ENCODE results near the gene ABO.
"Not testable (repeated sequence)": the region's sequence is repeated elsewhere in the genome, so short reads cannot be mapped to it uniquely, and the experiment has no call there.

The ABO gene

DNA sequence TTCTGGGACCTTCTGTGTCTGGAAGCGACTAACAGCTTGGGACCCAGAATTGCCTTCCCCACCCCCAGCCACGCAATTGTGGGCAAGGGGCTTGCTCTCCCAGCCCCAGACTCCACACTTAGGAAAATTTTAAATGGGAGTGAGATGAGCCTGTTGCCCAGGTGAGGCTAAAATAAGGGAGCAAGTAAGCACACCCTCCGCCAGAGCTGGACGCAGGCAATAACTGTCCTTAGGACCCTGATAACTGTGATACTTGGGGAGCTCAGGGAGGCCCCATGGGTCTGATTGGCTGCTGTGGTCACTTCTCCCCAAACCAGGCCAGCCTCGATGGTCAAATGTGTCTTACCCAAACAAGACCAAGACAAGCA lies 13.3 kb downstream of the ABO start:
- DNase-seq: no peak

DNA sequence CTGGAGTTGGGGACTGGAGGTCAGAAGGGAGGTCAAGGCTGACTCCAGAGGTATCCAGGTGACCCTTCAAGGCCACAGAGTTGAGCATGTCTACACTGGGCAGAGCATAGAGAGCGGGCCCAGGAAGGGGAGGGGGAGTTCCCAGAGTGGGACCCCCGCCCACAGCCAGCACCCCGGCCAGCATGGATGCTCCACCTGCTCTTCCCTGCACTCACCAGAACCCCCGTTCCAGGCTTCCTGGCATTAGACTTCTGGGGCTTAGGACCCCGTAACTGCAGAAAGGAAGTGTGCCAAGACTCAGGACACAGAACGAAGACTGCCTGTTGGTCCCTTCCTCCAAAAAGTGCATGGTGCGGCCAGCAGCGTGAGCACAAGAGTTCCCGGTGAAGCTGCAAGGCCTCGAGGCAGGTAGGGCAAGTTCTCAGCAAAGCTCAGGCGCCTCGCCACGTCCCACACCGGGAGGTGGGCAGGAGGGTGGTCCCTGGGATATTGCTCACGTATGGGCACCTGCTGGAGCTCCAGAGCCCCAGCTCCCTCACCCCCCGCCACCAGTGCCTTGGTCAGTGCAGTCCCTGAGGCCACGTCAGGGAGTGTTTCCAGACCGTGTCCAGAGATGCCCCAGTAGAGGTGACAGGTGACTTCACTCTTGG lies 13.8 kb downstream of the ABO start:
- no peak for DNase-seq

DNA sequence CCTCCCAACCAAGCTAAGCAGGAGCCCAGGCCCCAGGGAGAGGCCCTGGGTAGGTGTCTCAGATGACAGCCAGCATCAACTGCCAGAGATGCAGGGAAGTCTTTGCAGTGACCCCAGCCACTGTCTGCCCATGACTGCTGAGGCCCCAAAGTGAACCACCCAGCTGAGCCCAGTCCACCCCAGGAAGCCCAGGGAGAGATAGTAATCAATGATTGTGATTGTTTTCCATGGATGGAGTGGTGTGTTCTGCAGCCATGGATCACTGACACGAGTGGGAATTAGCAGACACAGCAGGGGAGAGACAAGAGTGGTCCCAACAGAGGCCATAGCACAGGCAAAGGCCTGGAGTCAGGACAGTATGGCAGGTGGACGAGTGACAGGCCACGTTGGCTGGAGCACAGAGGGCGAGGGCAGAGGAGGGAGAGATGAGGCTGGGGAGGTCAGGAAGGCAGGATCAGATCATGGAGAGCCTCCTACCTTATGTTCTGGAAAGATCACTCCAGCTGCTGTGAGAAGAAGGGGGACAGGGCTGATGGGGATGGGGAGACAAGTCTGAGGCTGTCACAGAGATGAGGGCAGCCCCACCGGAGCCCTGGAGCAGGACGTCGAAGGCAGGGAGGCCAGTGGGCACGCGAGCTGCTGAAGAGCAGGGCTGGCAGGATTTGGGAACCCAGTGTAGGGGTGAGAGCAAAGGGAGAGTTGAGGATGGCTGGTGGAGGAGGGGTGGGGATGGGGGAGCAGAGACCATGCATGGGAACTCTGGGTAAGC lies 14.5 kb downstream of the ABO start:
- no peak for DNase-seq

DNA sequence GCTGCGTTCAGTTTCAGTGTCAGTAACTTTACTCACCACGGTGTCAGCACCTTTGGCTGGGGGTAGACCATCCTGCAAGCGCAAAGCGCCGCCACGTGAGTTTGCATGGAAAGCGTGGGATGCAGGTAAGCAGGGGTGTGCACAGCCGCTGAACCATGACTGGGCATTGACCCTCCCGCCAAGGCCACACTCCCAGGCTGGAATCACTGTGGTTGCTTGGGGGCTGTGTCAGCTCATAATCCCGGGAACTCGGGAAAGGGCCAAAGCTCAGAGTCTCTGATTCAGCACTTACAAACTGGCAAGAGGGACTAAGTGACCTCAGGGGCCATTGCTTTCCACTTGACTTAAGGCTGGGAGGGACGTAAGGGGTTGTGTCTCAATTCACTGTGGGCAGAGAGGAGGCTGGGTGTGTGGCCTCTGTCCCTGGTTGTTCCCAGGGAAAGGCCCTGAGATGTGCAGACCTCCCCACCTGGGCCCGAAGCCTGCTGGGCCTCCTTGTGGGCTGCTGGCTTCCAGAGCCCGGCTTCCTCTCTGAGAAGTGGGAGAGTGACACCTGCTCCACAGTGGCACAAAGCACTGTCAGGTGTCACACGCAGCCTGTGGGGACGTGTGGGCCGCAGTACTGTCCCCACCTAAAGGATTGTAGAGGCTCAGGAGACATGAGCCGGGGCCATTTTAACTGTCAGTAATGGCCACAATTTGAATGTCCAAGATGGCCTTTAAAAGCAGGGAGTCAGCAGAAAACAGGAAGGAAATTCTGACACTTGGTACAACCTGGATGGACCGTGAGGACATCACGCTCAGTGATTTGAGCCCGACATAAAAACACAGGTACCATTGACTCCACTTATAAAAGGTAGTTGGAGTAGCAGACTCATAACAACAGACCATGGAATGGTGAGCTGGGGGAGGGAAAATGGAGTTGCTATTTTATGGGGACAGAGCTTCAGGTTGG lies 16.7 kb downstream of the ABO start:
- no peak for DNase-seq

DNA sequence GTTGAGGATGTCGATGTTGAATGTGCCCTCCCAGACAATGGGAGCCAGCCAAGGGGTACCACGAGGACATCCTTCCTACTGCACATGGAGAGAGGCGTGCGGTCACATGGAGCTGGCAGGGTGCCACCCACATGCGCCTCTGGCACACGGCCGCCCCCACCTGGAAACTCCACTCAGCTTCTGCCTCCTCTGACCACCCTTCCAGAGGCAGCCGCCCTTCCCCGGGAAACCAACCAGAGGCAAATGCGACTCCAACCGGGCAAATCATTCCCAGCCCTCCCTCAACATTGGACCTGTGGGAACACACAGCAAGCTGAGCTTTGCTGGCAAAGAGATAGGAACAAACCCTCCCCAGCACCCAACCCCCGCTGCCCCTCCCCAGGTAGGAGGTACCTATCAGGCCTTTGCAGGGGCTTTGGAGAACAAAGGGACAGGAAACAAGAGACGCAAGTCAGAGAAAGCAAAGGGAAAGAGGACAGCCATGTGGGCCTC lies 17.5 kb downstream of the ABO start:
- no peak for DNase-seq

DNA sequence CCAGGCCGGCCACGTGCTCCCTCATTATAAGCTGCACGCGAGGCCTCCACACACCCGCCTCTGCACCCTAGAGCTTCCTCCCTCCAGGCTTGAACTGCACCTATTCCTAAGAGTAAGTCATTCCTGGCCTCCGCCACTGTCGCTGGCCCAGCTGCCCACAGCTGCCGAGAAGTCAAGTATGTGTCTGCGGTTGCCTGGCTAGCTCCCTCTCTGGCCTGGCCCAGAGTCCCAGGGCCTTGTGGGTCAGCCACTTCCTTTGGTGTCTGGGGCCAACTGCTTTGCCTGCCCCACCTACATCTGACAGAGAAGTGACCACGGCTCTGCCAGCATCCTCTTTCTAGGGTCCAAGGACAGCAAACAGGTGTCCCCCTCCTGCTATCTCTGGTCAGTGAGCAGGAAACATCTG lies 18.3 kb downstream of the ABO start:
- DNase-seq: no peak

DNA sequence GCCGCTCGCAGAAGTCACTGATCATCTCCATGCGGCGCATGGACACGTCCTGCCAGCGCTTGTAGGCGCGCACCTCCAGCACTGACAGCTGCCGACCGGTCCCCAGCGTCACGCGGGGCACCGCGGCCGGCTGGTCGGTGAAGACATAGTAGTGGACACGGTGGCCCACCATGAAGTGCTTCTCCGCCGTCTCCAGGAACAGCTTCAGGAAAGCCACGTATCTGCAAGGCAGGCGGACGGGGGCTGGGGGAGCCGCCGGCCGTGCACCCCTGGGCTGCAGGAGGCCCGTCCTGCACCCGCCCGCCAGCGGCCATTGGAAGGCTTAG lies 18.9 kb downstream of the ABO start:
- no peak for DNase-seq

DNA sequence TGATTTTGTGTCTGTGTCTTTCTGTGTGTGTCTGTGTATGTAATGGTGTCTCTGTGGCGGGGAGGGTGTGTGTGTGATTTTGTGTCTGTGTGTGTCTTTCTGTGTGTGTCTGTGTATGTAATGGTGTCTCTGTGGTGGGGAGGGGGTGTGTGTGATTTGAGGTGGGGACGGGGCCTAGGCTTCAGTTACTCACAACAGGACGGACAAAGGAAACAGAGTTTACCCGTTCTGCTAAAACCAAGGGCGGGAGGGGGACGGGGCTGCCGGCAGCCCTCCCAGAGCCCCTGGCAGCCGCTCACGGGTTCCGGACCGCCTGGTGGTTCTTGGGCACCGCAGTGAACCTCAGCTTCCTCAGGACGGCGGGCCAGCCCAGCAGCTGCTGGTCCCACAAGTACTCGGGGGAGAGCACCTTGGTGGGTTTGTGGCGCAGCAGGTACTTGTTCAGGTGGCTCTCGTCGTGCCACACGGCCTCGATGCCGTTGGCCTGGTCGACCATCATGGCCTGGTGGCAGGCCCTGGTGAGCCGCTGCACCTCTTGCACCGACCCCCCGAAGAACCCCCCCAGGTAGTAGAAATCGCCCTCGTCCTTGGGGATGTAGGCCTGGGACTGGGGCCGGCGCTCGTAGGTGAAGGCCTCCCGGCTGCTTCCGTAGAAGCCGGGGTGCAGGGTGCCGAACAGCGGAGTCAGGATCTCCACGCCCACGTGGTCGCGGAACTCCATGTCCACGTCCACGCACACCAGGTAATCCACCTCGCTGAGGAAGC lies 19.4 kb downstream of the ABO start:
- DNase-seq: no peak

DNA sequence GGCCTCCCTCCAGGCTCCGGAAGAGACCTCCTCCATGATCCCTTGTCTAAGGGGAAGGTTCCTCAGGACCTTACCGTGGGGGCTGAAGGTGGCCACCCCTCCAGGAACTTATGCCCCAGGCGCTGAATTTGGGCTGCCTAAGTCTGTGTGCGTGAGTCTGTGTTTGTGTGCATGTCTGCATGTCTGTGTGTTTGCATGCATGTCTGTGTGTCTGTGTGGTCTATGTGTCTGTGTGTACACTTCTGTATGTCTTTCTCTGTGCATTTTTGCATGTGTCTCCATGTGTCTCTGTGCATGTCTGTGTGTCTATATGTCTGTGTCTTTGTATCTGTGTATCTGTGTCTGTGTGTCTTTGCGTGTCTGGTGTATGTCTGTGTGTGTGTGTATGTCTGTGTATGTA lies 20.5 kb downstream of the ABO start:
- DNase-seq: no peak

DNA sequence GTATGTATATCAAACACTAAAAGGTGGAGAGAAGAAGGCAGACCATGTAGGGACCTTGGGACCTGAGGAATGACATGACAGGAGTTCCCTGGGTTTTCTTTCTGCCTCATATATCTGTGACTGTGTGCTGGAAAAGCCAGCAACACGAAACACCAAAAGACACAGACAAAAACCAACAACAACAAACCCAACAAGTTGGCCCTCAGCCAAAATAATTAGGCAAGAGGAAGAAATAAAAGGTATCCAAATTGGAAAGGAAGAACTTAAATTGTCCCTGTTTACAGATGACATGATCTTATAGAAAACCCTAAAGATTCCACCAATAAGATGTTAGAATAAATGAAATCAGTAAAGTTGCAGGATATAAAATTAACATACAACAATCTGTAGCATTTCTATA lies 21.7 kb downstream of the ABO start:
- no peak for DNase-seq

DNA sequence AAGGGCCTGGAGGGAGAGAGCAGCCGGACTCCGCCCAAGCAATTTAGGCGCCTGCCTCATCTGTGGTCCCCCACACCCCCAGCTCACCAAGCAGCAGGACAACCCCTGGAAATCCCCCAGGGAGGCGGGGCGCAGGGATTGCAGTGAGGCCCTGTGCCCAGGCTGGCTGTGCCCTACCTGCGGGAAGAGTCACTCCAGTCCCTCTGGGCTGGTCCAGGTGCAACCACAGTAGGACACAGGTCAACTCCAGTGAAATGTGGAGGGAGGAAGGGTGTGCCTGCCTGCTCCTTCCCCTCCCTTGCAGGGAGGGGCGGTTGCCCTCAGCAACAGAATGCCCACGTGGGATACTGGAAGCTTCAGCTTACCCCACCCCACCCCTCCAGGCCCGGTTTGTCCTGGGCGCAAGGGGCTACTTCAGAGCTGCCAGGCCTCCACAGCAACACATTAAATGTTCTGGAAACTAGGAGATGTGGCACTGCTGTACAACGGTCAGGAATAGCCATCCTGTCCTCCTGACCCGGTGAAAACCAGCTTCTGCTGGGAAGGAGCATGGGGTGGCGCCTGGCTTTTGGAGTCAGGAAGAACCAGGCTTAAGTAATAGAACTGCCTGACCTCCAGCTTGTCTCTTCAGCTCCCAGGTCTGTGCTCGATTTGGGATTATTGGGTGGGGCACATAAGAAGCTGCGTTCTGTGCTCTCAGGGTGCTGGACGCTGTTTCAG lies 22.5 kb downstream of the ABO start:
- DNase-seq: no peak

DNA sequence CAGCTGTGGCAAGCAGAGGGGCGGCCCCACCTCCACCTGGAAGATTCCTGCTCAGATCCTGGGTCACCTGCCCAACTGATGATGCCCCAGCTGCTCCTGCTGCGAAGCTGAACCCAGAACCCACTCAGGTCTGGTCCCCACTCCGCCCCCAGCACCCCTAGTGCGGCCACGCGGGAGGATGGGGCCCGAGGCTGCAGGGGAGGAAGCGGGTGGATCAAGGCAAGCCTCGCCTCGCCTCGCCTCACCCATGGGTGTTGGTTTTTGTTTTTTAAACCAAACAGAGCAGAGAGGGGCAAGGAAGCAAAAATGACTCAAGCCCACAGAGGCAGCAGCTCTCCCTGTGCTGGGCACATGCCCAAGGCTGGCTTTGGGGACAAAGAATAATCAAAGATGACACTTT lies 23.2 kb downstream of the ABO start:
- no peak for DNase-seq

DNA sequence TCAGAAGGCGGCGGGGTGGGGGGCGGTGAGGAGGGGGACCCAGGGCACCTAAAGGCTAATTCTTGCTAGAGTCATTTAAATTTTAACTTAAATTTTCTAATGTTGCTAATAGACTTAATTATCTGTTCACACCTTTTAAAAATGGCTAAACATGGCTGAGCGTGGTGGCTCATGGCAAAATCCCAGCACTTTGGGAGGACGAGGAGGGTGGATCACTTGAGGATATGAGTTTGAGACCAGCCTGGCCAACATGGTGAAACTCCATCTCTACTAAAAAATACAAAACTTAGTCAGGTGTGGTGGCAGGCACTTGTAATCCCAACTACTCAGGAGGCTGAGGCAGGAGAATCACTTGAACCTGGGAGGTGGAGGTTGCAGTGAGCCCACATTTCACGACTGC lies 23.8 kb downstream of the ABO start:
- DNase-seq: not testable (repeated sequence)

DNA sequence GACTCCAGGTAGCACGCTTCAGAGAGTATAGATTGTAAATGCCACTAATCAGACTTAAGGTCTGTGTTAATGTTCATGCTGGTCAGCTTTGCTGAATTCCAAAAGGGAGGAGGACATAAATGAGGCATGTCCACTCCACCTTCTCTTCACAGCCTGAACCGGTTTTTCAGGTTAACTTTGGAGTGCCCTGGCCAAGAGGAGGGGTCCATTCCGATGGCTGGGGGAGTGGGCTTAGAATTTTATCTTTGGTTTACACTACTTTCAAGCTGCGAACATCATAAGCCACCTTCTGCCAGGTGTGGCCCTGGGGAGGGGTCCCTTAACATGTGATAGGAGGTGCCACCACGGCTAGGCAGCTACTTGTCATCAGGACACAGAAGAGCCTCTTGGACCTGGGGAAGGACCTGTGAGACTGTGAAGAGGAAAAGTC lies 24.2 kb downstream of the ABO start:
- no peak for DNase-seq

DNA sequence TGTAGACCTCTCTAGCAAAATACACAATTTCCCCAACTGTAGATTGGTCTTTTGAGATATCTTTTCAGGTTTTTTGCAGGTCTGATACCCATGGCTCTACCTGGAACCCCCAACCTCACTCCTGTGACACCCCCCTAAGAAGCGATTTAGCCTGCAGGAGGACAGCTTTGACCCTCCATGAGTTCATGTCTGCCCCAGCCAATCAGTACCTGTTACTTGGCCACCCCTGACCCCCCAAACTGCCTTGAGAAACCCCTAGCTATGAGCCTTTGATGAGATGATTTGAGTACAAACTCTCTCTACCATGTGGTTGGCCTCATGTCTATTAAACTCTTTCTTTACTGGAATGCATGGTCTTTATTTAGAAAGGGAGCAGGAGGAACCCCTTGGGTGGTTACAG lies 25.7 kb downstream of the ABO start:
- DNase-seq: no peak

DNA sequence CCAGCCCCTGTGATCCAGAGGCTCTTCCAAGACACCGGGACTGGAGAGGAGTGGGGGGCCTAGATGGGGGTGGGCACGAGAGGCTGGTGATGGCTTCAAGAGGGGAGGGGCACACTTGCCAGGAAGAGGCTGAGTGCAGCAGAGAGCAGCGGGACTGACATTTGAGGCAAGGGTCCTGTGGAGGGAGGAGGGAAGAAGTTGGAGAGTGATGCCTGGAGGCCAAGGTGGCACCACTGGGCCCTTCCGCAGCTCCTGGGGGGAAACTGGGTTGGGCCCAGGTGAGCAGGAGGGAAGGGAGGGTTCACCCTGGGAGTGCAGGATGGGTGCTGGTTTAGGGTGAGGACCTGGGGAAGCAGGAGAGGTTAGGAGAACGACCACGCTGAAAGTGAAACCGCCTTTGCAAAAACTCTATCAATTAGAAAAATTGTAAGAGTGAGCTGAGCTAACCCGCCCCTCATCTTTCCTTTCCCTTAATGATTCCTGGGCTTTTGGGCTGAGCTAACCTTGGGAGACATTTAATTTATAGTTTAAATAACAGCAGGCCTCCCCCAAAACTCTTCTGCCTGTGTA lies 26.2 kb downstream of the ABO start:
- no peak for DNase-seq

DNA sequence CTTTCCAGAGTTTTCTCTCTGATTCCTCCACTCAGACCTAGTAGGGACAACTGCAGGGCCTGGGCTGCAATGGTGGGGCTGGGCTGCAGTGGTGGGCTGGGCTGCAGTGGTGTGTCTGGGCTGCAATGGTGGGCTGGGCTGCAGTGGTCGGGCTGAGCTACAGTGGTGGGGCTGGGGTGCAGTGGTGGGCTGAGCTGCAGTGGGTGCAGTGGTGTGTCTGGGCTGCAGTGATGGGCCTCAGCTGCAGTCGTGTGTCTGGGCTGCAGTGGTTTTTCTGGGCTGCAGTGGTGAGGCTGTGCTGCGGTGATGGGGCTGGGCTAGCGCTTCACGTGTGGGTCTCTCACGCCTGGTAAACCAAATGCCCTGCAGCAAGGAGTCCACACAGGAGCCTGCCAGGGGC lies 27.4 kb downstream of the ABO start:
- no peak for DNase-seq

DNA sequence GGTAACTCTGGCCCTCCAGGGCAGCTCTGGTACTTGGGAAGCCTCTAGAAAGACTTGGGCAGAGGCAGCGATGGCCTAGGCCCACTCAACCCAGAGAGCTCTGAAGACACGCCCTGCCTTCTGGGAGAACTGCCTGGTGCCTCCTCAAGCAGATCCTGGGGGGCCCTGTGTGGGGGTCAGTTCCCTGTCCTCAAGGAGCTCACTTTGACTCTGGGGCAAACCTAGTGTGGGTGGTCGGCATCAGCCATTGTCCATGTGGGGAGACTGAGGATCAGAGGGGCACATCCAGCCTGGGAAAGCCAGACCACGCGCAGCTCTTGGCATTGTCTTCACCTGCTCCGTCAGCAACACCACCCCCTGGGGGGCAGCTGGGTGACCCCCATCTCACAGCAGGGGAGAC lies 28.0 kb downstream of the ABO start:
- no peak for DNase-seq

DNA sequence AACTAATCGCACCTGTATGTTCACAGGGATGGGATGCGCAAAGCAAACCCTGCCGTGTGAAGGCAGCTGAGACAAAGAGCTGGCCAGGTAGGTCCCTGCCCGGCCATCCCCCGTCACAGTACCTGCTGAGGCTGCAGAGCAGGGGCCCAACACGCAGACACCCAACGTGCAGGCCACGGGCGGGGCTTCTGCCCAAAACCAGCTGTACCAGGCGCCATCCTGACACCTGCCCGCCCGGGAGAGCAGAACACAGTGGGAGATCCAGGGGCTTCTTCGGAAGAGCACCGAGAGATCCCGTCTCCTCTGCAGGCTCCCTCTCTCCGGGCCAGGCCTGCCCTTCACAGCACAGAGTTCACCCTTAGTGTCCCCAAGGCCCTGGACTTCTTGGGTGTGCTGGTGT lies 28.4 kb downstream of the ABO start:
- DNase-seq: no peak

DNA sequence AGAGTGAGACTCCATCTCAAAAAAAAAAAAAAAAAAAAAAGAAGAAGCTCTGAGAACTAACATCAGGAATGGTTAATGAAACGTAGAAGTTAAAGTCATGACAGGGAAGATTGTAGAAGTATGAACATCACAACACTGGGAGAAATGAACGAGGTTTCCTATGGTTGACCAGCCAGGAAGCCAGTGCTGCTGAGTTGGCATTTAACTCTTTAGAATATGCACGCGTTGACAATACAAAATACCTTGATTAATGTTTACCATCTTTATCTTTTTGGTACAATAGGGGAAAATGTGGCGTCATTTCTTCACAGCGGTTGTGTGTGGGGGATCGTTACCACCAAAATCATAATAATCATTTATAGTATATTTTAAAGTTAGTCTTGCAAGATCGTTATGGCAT lies 32.0 kb downstream of the ABO start:
- DNase-seq: no peak

DNA sequence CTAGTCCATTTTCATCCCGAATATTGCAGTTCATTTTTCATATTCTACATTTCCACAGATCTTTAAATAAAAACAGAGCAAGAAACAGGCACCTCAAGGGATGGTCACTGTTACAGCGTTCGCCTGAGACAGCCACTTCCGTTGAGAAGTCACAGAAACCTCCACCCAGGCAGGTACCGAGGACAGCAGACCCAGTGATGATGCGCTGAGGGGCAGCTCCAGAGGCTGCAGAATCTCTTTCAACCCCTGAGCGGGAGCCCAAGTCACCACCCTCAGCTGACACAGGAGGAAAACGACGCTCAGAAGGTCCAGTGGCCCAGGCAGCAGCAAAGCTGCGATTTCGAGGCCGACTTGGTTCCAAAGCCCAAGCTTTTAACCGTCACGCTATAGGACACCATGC lies 32.8 kb downstream of the ABO start:
- no peak for DNase-seq

DNA sequence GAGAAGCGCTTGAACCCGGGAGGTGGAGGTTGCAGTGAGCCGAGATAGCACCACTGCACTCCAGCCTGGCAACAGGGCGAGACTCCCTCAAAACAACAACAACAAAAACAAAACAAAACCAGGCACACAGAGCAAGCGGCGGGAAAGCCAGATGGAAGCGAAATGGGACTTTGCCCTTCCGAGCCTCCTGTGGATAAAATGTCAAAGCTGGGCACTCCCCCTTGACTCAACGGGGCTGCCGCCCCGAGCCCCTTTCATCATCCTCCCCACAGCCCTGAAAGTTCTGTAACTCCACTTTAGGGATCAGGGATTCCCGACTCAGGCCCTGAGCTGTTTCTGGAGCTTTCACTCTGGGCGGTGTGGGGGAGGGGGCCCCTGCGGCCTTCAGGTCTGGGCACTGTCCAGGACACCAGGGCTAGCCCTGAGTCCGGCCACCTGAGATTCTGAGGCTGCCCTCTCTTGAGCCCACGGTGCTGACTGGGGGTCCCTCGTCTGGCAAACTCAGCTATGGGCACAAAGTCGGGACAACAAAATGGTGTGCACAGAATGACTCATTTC lies 35.4 kb downstream of the ABO start:
- no peak for DNase-seq

Data from NCI-H2171 (cell line).